HG03439 (cell line): ENCODE measurements around the gene DIP2C.
"Not testable (repeated sequence)": the region's sequence is repeated elsewhere in the genome, so short reads cannot be mapped to it uniquely, and the experiment has no call there.

Source experiments
- ATAC-seq: cut with Tn5 transposase; IDR thresholded peaks from one replicate; pipeline ENCODE4 v1.9.1; 2021; ENCODE audit warnings: mild to moderate bottlenecking, moderate library complexity; ENCODE audit not compliant: unreplicated experiment

DIP2C gene

DNA sequence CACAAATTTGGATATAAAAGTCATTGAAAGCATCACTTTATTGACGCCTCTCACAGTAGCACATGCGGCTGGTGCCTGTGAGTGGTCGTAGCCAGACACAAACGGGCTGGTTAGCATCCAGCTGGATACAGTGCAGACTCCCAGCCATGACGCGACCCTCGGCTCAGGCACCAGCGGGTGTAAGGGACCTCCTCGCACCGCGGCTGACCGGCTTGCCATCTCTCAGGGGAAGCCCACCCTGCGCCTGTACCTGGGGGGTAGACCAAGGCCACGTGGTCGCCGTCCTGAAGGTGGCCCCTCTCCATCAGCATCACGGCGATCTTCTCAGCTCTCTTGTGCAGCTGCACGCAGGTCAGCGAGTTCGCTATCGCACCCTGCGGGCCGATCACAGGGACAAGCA is 340.4 kb downstream of the DIP2C start:
- ATAC-seq = no peak

DNA sequence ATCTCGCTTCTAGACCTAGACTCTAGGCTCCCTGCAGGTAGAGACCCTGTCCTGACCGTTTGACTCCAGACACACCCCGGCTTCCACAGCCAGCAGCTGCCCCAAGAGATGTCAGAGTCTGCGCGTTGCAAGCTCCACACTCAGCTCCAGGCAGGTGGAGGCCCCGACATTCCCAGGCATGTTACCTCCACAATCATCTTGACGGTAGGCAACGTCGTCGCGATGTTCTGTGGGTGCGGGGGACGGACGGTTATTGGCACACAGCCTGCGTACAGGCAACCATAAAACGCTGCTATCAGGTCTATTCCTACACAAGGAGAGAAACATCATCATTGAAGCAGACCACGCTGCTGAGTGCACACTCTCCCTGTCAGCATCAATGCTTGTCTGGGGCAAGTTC is 341.0 kb downstream of the DIP2C start:
- ATAC-seq = no peak

GRCh38 chr10:347774-348173 is 341.7 kb downstream of the DIP2C start:
- not testable (repeated sequence) for ATAC-seq

GRCh38 chr10:347190-347589 is 342.3 kb downstream of the DIP2C start:
- ATAC-seq = not testable (repeated sequence)

DNA sequence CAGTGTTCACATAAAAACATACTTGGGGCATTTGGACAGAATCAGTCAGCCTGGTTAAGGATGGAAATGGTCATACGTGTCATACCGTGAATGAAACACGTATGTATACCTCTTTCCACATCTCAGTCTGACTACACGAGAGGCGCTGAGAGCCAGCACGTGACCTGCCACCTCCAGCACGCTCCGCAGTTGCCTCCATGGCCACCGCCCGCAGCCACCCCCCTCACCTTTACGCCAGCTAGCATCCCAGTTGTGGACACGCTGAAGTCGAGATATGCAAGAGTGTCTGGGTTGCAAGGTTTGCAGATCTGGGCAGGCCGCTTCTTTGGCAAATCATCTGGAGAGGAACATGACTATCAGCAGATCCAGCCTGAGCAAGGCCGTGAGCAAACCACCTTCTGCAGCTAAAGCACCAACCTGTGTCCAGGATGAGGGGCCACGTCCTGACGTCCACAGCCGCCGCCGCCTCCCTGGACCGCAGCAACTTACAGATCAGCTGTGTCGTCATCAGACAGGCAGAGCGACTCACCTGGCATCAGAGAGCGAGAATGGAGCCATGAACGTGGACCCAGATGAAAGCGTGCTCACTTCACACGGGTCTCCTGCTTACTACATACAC is 344.8 kb downstream of the DIP2C start:
- no peak for ATAC-seq

- no peak for ATAC-seq
Measured at GRCh38 chr10:343231-344220, 345.9 kb downstream of the DIP2C start.

- ATAC-seq = no peak
Measured at GRCh38 chr10:341081-341740, 348.3 kb downstream of the DIP2C start.

GRCh38 chr10:340646-341045 is 348.8 kb downstream of the DIP2C start:
- no peak for ATAC-seq

- ATAC-seq = no peak
Measured at GRCh38 chr10:339038-339391, 350.5 kb downstream of the DIP2C start.

- ATAC-seq = no peak
Measured at GRCh38 chr10:338171-339037, 351.1 kb downstream of the DIP2C start.

GRCh38 chr10:336247-336646 is 353.2 kb downstream of the DIP2C start:
- no peak for ATAC-seq

DNA sequence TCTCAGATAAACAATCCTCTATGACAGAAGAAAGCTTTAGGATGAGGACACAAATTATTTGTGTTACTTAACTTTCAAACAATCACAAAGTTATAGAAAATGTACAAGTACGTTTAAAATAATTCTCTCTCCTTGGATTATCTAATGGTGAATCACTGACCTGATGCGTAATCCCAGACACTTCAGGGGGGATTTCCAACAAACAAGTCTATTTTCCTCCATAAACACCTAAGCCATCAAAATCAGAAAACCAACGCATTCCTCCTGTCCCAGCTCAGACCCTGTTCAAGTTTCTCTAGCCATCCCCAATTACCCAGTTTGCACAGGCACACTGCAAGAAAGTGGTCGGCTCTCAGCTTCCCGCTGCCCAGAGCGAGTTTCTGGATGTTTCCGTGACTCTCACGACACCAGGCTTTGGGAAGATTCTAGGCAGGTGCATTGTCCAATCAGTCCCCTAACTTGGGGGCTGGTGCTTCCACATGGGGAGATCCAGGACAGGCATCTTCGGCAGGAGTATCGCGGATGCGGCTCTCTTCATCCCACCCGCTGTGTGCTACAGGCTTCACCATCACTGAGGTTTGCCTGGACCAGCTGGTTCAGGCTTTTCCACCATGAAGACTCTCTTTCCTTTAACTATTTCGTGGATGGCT is 354.2 kb downstream of the DIP2C start:
- no peak for ATAC-seq

- ATAC-seq = no peak
Measured at GRCh38 chr10:331186-331585, 358.3 kb downstream of the DIP2C start.

GRCh38 chr10:329361-330099 is 359.9 kb downstream of the DIP2C start:
- no peak for ATAC-seq

GRCh38 chr10:327889-328852 is 361.3 kb downstream of the DIP2C start:
- no peak for ATAC-seq

DNA sequence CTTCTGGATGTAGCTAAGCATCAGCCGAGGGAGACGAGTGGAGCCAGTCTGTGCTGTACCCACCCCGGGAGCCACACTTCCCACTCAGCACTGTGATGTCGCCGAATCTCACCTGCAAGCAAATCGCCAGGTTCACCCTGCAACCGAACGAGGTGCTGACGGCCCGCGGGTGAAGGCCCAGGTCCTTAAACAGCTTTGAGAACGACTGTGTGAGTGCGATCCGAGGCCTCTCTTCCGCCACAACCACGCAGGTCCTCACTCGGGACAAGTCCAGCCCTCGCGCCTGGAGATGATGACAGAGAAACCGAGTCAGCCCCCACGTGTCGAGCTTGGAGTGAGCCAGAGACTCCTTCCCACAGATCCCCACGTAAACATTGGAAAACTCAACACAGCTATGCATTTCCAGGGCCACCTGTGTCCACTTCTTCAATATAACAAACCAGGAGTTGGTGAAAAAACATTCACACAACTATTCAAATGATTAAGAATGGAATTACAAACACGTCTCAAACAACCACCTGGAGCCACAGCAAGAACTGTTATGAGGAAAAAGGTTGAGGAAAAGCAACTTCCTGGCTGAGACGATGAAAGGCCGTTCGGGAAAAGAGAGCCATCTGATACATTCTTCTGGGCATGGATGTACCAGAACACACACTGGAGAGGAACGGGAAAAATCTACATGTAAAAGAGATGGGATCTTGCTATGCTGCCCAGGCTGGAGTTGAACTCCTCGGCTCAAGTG is 362.4 kb downstream of the DIP2C start:
- ATAC-seq = no peak

GRCh38 chr10:326350-326749 is 363.1 kb downstream of the DIP2C start:
- ATAC-seq = no peak

DNA sequence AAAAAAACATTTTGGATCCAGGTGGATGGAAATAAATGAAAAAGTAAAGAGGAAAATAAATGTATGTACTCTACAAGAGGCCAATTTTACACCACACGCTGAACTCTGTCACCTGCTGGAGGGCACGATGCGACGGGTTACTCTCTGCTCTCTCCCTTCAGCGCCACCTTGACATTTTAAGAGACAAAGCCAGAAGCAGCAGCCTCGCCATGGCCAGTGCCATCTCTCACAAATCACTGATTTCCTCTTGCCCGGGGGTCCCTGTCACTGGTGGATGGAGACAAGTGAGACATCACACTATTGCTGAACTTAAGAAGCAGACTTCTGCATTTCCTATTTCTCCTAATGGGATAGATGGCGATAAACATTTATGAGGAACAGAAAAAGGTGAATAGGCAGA is 364.2 kb downstream of the DIP2C start:
- ATAC-seq = no peak
